NCI-H187 treated with DMSO at 0.1 percent for 48 hours (cell line): ENCODE data around the gene TMEM94.
"Not testable (repeated sequence)": the region's sequence is repeated elsewhere in the genome, so short reads cannot be mapped to it uniquely, and the experiment has no call there.

Source experiments
- DNase-seq: peaks from one replicate; lab custom pipeline; 2025; lab: John Stamatoyannopoulos, UW

Gene TMEM94

DNA sequence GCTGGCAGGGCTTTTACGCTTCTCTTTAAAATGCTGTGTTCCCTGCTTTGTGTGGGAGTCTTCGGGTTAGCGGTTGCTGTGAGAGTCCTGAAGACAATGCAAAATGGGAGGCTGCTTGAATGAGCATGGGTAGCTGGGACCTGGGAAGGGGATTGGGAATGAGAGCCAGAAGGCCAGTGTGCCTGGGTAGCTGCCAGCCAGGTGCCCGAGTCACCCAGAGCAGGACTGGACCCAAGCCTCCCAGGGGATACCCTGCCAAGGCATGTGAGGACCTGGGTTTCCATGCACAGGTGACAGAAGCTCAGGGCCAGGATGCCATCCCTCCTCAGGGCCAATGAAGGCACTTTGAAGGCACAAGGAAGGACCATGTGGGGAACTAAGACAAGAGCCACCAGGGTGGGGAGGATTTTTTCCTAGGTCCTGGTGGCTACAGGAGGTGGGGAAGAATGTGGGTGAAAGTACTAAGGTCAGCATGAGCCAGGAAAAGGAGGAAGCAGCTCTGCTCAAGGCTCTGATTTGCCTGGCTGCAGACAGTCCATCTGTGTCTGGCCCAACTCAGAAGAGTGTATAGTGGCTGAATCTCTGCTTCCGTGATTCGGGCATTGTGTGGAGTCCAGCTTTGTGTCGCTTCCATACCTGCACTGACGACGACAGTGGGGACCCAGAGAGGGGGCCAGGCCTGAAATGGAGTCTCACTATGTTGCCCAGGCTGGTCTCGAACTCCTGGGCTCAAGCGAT is 20.5 kb downstream of the TMEM94 start:
- no peak for DNase-seq

DNA sequence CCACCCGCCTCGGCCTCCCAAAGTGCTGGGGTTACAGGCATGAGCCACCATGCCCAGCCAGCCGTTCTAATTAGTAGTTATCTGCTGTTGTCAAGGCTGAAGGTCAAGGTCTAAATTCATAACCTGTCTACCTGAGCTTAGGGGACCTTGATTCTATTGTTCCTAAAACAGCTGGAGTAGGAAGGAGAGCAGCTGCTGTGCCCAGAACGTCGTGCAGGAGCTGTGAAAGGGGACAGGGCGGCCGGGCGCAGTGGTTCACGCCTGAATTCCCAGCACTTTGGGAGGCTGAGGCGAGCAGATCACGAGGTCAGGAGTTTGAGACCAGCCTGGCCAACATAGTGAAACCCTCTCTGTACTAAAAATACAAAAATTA is 21.0 kb downstream of the TMEM94 start:
- not testable (repeated sequence) for DNase-seq

DNA sequence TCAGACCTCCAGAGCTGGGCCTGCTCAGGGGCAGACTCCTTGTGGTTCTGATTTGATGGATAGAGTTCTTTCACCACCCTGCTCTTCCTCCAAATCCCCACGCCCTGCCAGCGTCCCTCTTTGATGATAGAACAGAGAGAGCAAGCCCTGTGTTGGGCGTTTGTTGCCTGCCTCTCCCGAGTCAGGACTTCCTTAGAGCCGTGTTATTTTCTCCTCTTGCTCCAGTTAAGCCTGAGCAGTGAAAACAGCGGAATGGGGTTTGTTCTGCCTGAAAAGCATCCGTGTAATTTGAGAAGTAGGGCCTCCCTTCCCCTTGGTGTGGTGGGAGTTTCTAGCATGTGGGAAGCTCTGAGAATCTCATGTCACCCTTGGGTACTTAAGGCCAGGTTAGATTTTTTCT is 22.1 kb downstream of the TMEM94 start:
- DNase-seq, result no peak

DNA sequence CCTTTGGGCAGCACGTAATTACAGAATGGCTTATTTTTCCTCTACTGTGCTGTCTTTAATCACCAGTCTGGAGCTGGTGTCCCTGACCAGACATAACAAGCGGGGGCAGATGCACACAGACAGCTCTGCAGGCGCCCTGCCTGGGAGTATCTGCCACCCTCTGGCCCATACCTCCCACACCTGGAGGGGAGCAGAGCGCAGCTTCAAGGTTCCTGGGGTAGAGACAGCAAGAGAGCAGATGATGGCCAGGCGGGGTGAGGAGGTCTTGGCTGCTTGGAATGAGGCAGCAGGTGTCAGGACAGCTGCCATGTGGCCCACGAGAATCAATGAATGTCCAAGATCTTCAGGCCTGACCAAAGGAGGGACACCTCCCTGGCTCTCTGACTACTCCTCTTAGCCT is 23.8 kb downstream of the TMEM94 start:
- no peak for DNase-seq

DNA sequence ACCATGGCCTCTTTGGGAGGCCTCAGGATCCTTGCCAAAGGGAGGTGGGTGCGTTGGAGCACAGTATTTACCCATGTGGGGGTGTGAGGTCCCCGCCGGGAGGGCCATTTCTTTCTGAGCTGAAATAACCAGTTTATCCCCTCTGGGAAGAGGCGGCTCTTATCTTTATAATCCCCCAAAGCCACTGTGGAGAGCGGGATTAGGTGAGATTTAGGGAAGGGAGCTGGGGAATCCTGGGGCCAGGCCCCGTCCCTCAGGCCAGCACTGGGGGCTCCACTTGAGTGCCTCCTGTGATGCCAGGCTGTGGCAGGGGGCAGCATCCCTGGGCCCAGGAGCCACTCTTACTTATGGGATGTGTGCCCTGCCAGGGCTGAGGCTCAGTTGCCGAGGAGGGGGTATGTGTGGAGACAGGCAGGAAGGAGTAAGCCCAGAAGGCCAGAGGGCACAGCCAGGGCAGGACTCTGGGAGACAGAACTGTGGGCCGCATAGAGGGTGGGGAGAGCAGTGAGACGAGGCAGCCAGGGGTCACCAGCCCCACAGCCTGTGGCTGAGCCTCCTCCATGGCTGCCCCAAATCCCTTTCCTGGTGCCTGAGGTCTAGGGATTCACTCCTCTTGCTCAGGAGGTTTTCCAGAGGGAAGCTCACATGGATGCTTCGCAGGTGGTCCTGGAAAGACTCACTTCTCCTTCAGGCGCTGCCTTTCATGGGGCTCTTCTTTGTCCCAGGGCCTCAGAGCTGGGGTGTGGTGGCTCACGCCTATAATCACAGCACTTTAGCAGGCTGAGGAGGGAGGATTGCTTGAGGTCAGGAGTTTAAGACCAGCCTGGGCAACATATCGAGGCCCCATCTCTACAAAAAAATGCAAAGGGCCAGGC is 25.0 kb downstream of the TMEM94 start:
- DNase-seq, result no peak

DNA sequence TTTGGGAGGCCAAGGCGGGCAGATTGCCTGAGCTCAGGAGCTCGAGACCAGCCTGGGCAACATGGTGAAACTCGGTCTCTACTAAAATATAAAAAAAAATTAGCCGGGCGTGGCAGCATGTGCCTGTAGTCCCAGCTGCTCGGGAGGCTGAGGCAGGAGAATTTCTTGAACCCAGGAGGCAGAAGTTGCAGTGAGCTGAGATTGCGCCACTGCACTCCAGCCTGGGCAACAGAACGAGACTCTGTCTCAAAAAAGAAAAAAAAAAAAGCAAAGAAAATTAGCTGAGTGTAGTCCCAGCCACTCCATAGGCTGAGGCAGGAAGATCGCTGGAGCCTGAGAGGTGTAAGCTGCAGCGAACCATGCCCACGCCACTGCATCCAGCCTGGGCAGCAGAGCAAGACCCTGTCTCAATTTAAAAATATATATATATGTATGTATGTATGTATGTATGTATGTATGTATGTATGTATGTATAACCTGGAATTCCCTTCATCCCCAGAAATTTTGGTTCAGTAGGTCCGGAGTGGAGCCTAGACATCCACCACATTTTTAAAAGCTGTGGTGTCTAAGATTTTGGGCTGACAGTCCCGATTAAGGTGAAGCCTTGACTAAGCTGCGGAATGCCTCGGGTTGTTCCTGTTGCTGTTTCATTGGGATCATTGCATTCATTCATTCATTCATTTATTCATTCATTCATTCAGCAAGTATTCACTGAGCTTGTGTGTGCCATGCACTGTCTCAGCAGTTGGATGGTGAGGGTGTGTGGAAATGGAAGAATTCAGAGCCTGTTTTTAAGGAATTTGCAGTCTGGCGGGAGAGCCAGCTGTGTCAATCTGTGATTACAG is 25.9 kb downstream of the TMEM94 start:
- no peak for DNase-seq

DNA sequence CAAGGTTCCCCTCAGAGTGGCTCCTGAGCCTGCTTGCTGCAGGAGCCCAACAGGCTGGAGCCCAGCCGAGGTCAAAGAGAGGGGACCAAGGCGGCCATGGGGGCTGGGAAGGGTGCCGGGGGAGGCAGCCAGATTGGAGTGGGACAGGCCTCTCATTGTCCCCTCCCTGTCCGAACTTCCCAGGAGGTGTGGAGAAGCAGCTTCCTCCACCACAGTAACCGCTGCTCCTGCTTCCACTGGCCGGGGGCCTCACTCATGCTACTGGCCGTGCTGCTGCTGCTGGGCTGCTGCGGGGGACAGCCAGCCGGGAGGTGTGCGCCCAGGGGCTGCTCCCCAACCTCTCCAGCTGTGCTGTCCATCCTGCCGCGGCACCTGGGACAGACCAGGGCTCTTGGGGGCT is 29.3 kb downstream of the TMEM94 start:
- no peak for DNase-seq

DNA sequence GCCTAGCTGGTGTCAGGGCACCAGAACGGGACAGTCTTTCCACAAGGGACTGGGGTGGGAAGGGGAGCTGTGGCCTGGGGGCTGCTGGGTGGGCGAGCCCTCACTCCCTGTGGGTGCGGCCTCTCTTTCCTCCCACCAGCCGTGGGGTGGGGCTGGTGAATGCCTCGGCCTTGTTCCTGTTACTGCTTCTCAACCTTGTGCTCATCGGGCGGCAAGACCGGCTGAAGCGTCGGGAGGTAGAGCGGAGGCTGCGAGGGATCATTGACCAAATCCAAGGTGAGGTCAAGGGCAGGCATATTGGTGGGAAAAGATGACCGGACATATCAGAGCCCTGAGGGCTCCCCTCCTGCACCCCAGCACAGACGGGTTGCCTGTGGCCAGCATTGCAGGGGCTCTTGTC is 29.7 kb downstream of the TMEM94 start:
- DNase-seq, result no peak

DNA sequence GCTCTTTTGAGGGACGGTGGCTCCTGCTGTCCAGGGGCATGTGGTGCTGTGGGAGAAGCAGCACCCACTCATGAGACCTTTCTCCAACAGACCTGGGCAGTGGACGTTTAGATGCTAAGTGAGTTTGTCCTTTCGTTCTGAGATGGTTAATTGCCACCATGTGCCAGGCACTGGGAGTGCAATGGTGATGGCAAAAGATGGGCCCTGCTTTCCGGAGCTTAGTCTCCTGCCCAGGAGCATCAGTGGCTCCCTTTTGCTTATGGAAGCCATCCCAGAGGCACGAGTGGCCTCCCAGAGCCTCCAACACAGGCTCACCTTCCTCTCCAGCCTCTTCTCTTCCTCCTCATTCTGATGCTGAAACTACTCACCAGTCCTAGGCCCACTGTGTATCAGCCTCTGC is 30.5 kb downstream of the TMEM94 start:
- no peak for DNase-seq

DNA sequence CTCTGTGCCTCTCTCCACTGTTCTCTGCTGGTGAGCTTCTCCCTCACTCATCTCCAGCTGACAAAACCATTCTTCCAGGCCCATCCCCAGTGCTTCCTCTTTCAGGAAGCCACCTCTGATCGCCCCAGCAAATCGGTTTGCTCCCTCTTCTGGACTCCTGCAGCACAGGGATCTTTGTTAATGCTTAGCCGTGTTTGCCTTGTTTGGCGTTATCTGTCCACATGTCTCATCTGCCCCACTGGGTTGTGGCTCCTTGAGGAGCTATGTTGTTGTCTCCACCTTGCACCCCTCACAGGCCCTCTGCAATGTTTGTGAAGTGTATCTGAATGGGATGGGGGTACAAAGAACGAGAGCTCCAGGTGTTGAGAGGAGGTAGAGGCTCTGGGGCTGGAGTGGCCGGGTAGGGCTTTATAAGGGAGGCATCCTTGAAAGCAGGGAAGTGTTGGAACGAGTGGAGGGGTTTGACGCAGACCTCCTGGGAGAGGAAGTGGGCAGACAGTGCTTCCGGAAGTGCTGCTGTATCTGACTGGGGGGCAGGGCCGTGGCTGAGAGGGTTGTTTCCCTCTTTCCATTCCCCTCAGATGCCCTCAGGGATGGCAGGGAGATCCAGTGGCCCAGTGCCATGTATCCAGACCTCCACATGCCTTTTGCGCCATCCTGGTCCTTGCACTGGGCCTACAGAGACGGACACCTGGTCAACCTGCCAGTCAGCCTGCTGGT is 31.1 kb downstream of the TMEM94 start:
- no peak for DNase-seq

DNA sequence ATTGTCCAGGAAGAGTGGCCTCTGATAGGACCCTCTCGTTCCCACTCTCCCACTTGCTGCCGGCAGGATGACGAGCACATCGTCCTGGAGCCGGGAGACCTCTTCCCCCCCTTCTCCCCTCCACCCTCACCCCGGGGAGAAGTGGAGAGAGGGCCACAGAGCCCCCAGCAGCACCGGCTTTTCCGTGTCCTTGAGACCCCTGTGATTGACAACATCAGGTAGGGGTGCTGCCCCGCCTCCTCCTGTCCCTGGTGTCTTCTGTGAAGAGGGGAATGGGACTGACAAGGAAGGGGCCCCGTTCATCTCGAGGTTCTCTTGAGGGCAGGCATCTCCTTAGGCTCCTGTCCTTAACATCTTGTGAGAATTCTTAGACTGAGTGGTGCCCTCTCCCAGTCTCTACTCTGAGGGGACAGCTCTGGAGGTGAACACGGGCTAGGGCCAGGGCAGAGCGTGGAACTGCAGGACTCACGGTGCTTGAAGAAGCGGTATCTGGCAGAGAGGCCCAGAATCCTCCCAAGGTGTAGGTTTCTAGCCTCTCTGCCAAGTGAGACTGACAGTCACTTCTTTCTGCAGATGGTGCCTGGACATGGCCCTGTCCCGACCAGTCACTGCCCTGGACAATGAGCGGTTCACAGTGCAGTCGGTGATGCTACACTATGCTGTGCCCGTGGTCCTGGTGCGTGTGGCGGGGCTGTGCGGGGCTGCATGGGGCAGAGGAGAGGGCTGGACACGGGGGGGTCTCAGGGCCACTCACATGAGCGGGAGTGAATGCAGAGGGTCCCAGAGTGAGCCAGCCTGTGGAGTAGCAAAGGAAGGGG is 32.5 kb downstream of the TMEM94 start:
- DNase-seq, result no peak

DNA sequence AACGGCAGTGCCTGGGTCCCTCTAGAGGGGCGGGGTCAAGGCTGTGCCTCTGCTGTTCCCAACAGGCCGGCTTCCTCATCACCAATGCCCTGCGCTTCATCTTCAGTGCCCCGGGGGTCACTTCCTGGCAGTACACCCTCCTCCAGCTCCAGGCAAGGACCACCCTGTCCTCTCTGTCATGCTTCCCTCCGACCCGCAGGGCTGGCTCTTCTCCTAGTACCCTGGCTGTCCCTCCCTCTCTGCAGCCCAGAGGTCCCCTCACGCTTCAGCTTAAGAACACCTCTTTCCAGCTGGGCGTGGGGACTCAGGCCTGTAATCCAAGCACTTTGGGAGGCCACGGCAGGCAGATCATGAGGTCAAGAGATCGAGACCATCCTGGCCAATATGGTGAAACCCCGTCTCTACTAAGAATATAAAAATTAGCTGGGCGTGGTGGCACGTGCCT is 33.1 kb downstream of the TMEM94 start:
- DNase-seq, result no peak

DNA sequence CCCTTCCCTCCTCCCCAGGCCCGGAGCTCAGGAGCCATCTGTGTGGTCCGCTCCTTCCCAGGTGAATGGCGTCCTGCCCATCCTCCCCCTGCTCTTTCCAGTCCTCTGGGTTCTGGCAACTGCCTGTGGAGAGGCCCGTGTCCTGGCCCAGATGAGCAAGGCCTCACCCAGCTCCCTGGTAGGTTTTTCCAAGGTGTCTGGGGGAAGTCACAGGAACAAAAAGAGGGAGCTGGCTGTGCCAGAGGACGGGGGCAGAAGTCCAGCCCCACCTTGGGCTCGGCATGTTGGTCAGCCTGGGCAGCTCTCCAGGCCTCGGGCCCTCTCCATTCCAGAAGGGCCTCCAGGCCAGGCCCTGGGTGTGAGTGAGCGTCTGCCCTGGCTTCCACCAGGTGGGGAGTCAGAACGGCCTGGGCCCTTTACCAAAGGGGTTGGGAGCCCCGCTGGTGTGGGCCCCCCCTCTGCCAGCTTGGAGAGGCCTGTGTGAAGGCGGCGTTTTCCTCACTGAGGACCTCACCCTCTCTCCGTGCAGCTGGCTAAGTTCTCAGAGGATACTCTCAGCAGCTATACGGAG is 33.8 kb downstream of the TMEM94 start:
- no peak for DNase-seq

DNA sequence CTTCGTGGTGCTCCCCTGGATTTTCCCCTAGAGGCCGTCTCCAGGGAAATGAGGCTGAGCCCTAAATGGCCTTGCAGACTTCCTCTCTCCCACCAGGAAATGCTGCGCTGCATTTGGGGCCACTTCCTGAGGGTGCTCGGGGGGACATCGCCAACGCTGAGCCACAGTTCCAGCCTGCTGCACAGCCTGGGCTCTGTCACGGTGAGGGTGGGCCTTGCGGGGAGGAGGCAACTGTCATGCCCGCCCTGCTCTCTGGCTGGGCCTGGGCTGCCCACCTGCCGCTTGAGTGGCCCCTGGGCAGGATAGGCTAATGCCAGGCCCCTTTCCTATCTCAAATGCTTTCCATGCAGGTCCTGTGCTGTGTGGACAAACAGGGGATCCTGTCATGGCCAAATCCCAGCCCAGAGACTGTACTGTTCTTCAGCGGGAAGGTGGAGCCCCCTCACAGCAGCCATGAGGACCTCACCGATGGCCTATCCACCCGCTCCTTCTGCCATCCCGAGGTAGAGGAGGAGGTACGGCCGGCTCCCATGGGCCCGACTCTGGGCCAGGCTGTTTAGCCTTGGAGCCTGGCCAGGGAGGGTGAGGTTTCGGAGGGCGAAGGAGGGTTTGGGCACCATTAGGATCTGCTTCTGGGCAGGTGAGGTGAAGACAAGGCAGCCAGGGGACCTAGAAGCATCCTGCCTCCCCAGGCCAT is 34.7 kb downstream of the TMEM94 start:
- DNase-seq, result no peak

DNA sequence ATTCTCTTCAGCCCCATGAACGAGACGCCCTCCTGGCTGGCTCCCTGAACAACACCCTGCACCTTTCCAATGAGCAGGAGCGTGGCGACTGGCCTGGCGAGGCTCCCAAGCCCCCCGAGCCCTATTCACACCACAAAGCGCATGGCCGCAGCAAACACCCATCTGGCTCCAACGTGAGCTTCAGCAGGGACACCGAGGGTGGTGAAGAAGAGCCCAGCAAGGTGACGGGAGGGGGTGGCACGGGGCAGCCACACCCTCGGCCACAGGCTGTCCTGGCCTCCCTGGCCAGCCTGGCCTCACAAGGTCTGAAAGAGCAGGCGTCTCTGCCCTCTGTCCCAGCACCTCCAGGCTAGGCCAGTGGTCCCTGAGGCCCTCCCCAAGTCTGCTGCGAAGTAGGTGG is 35.2 kb downstream of the TMEM94 start:
- DNase-seq, result no peak

DNA sequence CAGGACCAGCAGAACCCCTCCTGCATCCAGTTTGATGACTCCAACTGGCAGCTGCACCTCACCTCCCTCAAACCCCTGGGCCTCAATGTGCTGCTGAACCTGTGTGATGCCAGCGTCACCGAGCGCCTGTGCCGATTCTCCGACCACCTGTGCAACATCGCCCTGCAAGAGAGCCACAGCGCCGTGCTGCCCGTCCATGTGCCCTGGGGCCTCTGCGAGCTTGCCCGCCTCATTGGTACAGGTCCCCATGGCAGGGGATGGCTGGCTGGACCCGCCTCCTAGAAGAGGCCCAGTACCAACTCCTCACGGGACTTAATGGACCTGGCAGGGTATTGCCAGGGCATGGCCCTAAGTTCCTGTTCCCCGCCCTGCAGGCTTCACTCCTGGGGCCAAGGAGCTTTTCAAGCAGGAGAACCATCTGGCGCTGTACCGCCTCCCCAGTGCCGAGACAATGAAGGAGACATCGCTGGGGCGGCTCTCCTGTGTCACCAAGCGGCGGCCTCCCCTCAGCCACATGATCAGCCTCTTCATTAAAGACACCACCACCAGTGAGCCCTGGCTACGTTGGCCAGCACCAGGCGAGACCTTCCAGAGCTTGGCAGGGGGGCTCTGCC is 36.2 kb downstream of the TMEM94 start:
- no peak for DNase-seq

DNA sequence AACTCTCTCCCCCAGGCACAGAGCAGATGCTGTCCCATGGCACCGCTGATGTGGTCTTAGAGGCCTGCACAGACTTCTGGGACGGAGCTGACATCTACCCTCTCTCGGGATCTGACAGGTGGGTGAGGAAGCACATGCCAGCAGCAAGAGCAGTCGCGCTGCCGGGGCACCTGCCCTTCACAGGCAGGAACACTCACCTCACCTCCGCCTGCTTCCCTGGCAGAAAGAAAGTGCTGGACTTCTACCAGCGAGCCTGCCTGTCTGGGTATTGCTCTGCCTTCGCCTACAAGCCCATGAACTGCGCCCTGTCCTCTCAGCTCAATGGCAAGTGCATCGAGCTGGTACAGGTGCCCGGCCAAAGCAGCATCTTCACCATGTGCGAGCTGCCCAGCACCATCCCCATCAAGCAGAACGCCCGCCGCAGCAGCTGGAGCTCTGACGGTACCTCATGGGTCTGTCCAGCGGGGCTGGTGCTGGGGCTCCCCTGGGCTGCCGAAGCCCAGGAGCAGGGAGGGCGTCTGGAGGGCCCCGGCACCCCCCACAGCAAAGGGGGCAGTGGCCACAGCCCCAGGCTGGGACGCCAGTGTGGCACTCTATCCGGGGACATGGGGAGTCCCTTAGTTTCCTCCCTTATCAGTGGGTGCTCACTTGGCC is 37.2 kb downstream of the TMEM94 start:
- DNase-seq, result no peak

DNA sequence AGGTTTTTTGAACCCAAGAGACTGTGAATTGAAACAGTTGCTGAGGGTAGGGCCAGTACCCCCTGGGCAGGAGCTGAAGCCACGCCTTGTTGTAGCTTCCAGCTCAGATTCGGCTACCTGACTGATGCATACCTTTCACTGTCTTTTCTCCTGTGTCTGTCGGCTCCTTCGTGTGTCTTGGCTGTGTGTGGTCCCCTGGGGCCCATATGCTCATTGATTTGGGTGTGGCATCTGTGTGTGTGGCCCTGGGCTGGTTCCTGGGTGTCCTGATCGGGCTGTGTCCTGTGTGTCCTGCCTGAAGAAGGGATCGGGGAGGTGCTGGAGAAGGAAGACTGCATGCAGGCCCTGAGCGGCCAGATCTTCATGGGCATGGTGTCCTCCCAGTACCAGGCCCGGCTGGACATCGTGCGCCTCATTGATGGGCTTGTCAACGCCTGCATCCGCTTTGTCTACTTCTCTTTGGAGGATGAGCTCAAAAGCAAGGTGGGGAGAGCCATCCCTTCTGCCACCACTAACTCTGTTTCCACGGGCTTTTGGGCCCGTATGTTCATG is 38.0 kb downstream of the TMEM94 start:
- DNase-seq, result no peak

DNA sequence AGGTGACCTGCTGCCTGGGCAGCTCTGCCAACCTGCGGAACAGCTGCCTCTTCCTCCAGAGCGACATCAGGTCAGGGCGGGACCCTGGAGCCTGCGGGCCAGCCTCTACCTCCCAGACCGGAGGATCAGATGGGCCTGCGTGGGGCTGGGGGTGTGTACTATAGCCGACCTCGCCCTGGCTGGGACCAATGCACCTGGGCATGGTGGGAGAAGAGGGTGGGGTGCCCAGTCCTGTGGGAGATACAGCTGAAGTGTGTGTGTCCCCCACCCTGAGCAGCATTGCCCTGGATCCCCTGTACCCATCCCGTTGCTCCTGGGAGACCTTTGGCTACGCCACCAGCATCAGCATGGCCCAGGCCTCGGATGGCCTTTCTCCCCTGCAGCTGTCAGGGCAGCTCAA is 39.6 kb downstream of the TMEM94 start:
- DNase-seq, result no peak
